IMR-90 (cell line): ENCODE results near the gene PAAF1.

Source experiments
- CEBPB ChIP-seq: IDR thresholded peaks from 2 replicates; pipeline ENCODE4 v1.6.1; 2012; ENCODE audit warnings: low read depth, low read length, improper control_type of control experiment
- CTCF ChIP-seq: conservative IDR thresholded peaks from 2 replicates; pipeline ENCODE4 v1.5.1; 2012; ENCODE audit warnings: mild to moderate bottlenecking, low read depth, low read length, improper control_type of control experiment
- POLR2A ChIP-seq: IDR thresholded peaks from 2 replicates; pipeline ENCODE4 v1.6.1; 2012; ENCODE audit warnings: mild to moderate bottlenecking, low read depth, low read length
- TF ChIP-seq, protein P1 (sequence below): fragments of 150-350 bp; IDR thresholded peaks from 2 replicates; pipeline ENCODE4 v1.6.1; 2017; ENCODE audit warnings: mild to moderate bottlenecking, antibody characterized with exemption, low read length, low read depth

GRCh38 chr11:73862986-73863385, 13.8 kb upstream of the PAAF1 start:
- TF ChIP-seq CTCF (no peak), POLR2A (no peak), CEBPB (no peak)
- TF ChIP-seq, protein P1, sequence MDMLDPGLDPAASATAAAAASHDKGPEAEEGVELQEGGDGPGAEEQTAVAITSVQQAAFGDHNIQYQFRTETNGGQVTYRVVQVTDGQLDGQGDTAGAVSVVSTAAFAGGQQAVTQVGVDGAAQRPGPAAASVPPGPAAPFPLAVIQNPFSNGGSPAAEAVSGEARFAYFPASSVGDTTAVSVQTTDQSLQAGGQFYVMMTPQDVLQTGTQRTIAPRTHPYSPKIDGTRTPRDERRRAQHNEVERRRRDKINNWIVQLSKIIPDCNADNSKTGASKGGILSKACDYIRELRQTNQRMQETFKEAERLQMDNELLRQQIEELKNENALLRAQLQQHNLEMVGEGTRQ: no peak
